ENCODE results near the gene GLB1L.
A peak's percentile ranks its signal among the peaks of the same experiment; 100 is the strongest.

GLB1L gene

GRCh38 chr2:219220652-219221402 lies 24.4 kb downstream of the GLB1L start:
- no peak for DNase-seq

GRCh38 chr2:219219784-219220532 lies 25.3 kb downstream of the GLB1L start:
- no peak for DNase-seq

- DNase-seq, result peak; percentile 70
Measured at GRCh38 chr2:219218732-219219701, 26.2 kb downstream of the GLB1L start, which contains the start of gene ABCB6. TSS of gene ABCB6 (minus strand) at chr2:219218958. CDS start at chr2:219218673, 285 bp downstream.

DNA sequence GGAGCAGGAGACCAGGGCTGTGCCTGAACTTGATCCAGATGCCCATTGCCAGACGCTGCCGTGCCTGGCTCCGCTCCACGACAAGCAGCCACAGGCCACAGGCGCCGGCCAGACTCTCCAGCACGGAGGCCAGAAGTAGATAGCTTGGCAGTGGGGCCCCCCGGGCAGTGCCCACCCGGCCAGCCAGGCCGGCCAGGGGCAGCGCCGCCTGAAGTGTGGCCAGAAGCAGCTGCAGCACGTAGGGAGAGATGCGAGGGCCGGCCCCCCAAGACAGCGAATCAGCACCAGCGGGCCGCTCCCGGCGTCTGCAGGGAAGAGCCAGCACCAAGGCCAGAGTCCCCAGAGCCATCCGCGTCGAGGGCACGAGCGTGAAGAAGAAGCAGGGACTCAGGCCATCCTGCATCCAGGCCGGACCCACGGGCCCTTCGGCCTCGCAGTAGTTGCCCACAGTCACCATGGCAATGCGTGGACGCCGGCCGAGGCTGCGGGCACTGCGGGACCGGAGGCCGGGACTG lies 27.0 kb downstream of the GLB1L start:
- DNase-seq, result peak; percentile 19

DNA sequence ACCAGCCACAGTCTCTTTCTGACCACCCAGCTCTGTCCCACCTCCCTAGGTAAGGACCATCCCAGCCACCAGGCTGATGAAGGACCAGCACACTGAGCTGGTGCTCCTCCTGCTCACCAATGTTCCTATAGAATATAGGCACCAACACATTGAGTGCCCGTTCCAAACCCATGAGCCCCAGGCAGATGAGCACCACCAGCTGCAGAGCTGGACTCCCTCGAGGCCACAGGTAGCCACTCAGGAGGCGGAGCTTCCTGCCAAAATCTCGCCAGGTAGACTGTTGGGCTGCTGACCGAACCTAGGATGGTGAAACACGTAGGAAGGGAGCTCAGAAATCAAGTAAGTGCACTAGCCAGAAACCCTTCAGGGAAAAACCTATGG lies 28.7 kb downstream of the GLB1L start:
- DNase-seq, result no peak

DNA sequence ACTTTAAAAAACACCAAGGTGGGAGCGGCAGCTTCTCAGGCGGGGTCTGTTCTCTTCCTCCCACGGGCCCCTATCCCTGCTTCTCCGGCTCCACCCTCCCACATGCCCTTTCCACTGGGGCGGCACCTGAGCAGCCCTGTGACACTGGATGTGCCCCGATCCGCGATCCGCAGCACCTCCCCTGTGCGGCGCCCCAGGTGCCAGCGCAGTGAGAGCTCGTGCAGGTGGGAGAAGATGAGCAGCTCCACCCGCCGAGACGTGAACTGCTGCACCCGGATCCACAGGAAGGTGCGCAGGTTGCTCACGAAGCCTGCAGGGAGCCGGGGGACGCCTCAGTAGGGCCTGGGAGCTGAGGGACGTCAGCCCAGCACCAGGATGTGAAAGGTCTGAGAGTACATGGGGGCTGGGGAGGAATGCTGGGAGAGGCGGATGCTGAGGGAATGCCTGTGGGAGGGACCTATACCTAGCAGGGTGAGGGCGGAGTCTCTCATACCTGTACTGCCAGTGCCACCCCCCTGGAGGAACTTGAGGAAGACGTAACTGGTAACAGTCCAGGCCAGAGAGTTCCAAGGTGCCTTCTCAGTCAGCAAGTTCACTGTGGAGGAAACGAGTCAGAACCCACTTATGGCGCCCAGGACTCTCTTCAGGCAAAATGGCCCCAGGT lies 29.2 kb downstream of the GLB1L start:
- no peak for DNase-seq

DNA sequence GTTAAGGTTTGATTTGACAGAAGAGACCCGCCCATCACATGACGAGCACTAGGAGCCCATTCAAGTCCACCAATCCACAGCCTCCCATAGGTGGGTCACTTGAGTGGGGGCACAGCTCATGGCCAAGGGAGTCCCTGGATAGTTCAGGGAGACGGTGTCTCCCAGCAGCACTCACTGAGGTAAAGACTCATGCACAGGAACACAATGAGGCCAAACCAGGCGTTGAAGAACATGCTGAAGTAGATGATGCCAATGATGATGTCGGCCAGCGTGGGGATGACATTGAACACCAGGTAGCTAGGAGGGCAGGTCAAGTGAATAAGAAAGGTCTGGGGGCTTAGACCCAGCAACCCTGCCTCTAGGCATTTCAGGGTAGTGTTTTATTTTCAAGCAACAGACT lies 30.5 kb downstream of the GLB1L start:
- DNase-seq, result no peak

DNA sequence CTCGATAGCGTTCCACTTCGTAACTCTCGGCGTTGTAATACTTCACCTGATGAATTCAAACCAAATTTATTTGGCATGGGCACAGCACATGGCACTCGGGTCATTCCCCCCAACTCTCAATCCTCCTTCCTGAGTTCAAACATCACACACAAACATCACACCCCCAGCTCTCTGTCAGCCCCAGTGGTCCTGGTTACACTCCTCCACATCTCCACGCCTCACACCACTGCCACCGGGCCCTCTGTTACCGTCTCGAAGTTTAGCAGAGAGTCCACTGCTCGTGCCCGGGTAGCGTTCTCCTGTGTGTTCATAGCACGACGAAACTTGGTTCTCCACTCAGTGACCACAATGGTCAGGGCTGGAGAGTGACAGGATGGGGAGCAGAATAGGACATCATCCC lies 31.1 kb downstream of the GLB1L start:
- no peak for DNase-seq

- no peak for DNase-seq
Measured at GRCh38 chr2:219213486-219214071, 31.7 kb downstream of the GLB1L start.

GRCh38 chr2:219213026-219213415 lies 32.2 kb downstream of the GLB1L start:
- no peak for DNase-seq

DNA sequence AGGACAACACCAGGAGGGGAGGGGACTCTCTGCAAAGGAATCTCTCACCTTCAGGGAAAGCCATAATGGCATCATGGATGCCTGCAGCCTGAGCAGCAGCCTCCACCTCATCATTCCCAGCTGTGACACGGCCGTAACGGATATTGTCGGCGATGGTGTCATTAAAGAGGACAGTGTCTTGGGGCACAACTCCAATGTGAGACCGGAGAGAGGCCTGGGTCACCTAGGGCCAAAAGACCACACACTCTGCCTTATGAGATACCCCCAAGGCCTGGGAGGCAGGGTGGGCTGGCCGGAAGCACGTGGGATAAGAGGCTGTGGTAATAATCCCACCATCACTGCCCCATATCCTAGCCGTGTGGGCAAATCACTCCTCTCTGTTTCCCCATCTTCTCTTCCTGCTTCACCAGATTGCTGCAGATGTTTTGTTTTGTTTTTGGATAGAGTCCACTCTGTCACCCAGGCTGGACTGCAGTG lies 34.3 kb downstream of the GLB1L start:
- no peak for DNase-seq

GRCh38 chr2:219210196-219210885 lies 34.9 kb downstream of the GLB1L start:
- no peak for DNase-seq

DNA sequence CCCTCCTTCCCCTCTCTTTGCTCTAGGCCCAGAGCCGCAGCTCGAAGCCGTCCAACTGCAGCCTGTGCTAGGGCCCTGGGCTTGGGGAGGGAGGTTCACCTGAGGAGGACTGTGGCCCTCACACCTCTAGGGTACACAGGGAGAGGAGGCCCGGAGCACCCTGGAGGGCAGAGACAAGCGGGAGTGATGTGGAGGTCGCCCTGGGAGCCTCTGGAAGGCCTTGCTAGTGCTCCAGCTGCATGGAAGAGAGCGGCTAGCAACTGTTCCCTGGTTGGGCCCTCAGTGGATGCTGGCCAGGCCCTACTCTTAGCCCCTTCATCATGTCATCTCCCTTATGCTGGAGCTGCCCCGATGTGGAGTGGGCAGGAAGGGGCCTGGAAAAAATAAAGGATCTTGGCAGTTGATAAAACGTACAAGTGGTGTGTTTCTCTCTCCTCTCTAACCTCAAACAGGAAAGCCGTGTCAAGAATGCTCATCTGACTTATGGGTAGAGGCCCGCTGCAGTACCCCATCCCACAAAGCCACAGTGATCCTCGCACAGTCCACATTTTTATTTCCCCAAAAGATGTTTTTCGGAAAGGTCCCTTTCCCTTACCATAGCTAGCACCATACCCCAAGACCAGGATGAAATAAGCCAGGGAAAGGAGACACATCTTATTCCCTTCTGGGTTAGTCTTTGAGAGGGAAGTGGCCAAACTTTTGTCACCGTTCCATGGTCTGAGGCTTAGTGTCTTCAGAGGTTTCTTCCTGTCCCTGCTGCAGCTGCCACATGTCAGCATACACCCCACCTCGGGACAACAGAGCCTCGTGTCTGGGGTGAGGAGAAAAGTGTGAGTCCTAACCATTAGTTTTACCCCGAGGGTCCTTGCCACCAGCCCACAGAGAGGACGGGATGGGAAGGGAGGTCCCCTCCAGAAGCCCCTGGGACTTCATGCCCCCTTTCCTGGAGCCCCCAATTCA lies 35.7 kb downstream of the GLB1L start:
- DNase-seq, result no peak

GRCh38 chr2:219207884-219208740 lies 37.1 kb downstream of the GLB1L start:
- no peak for DNase-seq

DNA sequence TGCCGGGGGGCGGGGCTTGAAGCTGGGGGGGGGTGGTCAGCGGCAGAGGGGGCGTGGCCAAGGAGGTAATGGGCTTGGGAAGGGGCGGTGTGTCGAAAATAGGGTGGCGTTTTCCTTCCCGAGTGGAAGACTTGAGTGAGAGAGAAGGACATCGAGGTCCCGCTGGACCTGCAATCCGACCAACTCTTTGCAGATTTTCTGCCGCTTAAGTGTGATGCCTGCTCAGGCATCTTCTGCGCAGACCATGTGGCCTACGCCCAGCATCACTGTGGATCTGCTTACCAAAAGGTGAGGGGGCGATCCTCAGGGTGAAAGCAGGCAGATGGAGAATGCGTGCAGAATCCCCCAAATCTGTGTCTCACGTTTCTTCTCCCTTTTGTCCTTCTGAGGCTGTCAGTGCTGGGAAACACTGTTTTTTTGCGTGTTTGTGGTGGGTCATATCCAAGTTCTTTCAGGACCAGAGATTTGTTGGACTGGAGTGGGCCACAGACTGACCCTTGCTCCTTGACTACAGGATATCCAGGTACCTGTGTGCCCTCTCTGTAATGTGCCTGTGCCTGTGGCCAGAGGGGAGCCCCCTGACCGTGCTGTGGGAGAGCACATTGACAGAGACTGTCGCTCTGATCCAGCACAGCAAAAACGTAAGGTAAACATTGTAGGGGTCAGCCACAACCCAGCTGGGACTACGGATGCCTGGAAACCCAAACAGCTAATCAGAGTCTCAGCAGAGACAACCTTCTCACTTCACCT lies 37.9 kb downstream of the GLB1L start:
- no peak for DNase-seq

- peak; percentile 95 for DNase-seq
Measured at GRCh38 chr2:219206328-219207133, 38.7 kb downstream of the GLB1L start, which contains the start of gene ZFAND2B. TSS of gene ZFAND2B (plus strand) at chr2:219206782. CDS start at chr2:219206988, 206 bp downstream.

DNA sequence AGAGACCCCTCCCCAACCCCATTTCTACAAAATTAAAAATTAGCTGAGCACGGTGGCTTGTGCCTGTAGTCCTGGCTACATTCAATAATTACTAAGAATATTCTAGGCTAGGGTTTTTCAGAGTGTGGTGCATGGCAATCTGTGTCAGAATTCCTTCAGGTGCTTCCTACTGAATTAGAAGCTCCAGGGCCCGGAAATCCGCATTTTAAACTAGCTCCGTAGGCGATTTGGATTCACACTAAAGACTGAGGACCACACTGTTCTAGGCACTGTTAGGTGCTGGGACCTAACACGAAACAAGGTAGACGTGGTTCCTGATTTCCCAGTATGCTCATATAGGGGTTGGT lies 39.3 kb downstream of the GLB1L start:
- no peak for DNase-seq

Data from inflammatory macrophage treated with lipopolysaccharide for 4 hours (primary cell).